ENCODE measurements around the gene FAM229A.

GRCh38 chr1:32394890-32395432 is 32.7 kb upstream of the FAM229A start:
- TF ChIP-seq CREB1 (IDR thresholded peaks at IDR 0.05; ENCODE audit: low read depth) (no peak), YY1 (IDR thresholded peaks at IDR 0.05; ENCODE audit: low read depth) (no peak), TEAD4 (IDR thresholded peaks at IDR 0.05) (no peak), REST (IDR thresholded peaks at IDR 0.05; ENCODE audit: low read depth) (0 out of 2 replicates have a peak, but pooled peaks have one; percentile 4), FOXM1 (IDR thresholded peaks at IDR 0.05; ENCODE audit: borderline replicate concordance, low read depth) (no peak), TAF1 (IDR thresholded peaks at IDR 0.05; ENCODE audit: low read depth) (no peak; the same call in 1 of the 2 replicates), EP300 (IDR thresholded peaks at IDR 0.05; ENCODE audit: borderline replicate concordance) (no peak), RAD21 (IDR thresholded peaks at IDR 0.05; ENCODE audit: low read depth) (no peak), EGR1 (IDR thresholded peaks at IDR 0.05) (no peak), CEBPB (IDR thresholded peaks at IDR 0.05) (no peak), NFIC (IDR thresholded peaks at IDR 0.05) (no peak), TCF12 (IDR thresholded peaks at IDR 0.05; ENCODE audit: low read depth) (no peak)
- TF ChIP-seq, protein P1, sequence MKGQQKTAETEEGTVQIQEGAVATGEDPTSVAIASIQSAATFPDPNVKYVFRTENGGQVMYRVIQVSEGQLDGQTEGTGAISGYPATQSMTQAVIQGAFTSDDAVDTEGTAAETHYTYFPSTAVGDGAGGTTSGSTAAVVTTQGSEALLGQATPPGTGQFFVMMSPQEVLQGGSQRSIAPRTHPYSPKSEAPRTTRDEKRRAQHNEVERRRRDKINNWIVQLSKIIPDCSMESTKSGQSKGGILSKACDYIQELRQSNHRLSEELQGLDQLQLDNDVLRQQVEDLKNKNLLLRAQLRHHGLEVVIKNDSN (IDR thresholded peaks at IDR 0.05): no peak
- TF ChIP-seq, protein P2, sequence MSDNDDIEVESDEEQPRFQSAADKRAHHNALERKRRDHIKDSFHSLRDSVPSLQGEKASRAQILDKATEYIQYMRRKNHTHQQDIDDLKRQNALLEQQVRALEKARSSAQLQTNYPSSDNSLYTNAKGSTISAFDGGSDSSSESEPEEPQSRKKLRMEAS (IDR thresholded peaks at IDR 0.05): no peak; the same call in 1 of the 2 replicates

Measured in Ishikawa (cell line).